HL-60 (cell line): ENCODE data around the gene SLC45A1.

Source experiments
- POLR2AphosphoS5 ChIP-seq: IDR thresholded peaks from 2 replicates; pipeline ENCODE4 v1.6.1; 2012; ENCODE audit warnings: low read depth
- REST ChIP-seq: IDR thresholded peaks from 2 replicates; pipeline ENCODE4 v1.6.1; 2012; ENCODE audit warnings: low read depth; ENCODE audit not compliant: insufficient replicate concordance
- TF ChIP-seq, protein P1 (sequence below): IDR thresholded peaks from one replicate; pipeline ENCODE4 v1.5.1; 2011; ENCODE audit warnings: low read length, control low read depth, inconsistent platforms; ENCODE audit not compliant: insufficient read depth

- TF ChIP-seq, protein P1, sequence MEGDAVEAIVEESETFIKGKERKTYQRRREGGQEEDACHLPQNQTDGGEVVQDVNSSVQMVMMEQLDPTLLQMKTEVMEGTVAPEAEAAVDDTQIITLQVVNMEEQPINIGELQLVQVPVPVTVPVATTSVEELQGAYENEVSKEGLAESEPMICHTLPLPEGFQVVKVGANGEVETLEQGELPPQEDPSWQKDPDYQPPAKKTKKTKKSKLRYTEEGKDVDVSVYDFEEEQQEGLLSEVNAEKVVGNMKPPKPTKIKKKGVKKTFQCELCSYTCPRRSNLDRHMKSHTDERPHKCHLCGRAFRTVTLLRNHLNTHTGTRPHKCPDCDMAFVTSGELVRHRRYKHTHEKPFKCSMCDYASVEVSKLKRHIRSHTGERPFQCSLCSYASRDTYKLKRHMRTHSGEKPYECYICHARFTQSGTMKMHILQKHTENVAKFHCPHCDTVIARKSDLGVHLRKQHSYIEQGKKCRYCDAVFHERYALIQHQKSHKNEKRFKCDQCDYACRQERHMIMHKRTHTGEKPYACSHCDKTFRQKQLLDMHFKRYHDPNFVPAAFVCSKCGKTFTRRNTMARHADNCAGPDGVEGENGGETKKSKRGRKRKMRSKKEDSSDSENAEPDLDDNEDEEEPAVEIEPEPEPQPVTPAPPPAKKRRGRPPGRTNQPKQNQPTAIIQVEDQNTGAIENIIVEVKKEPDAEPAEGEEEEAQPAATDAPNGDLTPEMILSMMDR, result no peak
- TF ChIP-seq REST (no peak), POLR2AphosphoS5 (no peak)
Measured at GRCh38 chr1:8321612-8322011, 3.7 kb downstream of the SLC45A1 start.
